ENCODE results near the gene FCRL4. TPM values are rescaled to one million over a fixed set of nuclear protein-coding genes. Genes with fewer than 3 reads are reported as not detected.

FCRL4 gene
- total RNA-seq: not detected

DNA sequence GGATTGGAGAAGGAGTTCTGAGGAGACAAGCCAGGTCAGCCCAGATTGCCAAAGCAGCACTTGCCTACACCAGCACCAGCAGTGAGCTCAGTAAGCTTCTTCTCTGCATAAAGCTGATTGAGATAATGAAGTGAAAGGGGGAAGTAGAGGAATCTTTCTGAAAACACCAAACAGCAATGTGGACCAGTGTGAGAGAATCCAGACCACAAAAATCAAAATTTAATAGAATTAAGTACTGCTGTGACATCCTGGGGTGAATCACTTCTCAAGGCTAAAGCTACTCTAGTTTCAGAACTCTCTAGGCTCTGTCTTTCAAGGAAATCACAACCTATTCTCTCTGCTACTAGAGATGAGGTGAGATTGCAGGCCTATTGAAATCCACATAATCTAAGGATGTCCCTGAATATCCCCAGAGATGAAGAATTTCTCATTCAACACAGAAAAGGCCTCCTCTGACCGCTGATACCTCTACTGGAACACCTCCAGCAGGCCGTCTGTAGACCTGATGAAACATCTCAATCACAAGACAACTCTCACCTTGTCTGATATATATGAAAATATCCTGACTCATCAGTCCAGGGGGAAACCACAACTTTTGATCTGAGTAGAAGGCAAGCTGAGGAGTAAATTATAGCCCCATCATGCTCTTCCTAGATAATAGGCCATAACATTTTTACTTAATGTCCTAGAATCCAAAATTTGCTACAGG, at the start of gene FCRL4:
FCRL4 (minus strand) TSS at position 127 of the 709 bp plus-strand sequence. CDS start 141 bp downstream, outside the sequence.
- TF ChIP-seq, protein P1, sequence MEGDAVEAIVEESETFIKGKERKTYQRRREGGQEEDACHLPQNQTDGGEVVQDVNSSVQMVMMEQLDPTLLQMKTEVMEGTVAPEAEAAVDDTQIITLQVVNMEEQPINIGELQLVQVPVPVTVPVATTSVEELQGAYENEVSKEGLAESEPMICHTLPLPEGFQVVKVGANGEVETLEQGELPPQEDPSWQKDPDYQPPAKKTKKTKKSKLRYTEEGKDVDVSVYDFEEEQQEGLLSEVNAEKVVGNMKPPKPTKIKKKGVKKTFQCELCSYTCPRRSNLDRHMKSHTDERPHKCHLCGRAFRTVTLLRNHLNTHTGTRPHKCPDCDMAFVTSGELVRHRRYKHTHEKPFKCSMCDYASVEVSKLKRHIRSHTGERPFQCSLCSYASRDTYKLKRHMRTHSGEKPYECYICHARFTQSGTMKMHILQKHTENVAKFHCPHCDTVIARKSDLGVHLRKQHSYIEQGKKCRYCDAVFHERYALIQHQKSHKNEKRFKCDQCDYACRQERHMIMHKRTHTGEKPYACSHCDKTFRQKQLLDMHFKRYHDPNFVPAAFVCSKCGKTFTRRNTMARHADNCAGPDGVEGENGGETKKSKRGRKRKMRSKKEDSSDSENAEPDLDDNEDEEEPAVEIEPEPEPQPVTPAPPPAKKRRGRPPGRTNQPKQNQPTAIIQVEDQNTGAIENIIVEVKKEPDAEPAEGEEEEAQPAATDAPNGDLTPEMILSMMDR (IDR thresholded peaks at IDR 0.05): no peak
- intact Hi-C loops (cut with micrococcal nuclease): no loop called here
- Mint-ChIP-seq H3K9me3 (no peaks in the 10 kb centered on the region), H3K27me3 (peaks cover 5% of the 10 kb centered on the region), H3K4me1 (ENCODE audit: low read depth) (peaks cover 9% of the 10 kb centered on the region), H3K36me3 (ENCODE audit: low read depth) (no peaks in the 10 kb centered on the region), H3K4me3 (no peak within 1 kb of the TSS), H3K27ac (no peak within 1 kb of the TSS)
- CTCF ChIA-PET: interaction anchor here (1.2 kb wide), 1 partner anchor 10 kb away, joined by 3 read pairs; no protein-coding TSS in a partner anchor
- peak; percentile 70 for ATAC-seq
- DNase-seq: peak; percentile 8
- POLR2A ChIA-PET: no interaction called here

DNA sequence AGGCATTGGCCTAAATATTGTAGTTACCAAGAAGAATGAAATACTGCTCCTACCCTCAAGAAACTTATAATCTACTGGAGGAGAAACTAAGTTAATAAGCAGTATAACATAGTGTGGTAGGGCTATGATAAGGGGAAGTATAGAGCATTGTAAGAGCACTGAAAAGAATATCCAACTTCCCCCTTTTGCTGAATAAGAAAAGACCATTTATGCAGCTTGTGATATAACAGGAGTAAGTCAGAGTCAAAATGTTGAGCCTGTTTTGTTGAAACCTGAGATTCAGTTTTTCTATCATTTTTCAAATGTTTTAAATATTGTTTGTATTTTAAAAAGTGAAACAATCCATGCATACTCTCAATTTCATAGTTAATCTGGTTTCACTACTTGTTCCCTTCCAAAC, 48.3 kb upstream of the FCRL4 start:
- CTCF ChIA-PET: no interaction called here
- no peak for ATAC-seq

DNA sequence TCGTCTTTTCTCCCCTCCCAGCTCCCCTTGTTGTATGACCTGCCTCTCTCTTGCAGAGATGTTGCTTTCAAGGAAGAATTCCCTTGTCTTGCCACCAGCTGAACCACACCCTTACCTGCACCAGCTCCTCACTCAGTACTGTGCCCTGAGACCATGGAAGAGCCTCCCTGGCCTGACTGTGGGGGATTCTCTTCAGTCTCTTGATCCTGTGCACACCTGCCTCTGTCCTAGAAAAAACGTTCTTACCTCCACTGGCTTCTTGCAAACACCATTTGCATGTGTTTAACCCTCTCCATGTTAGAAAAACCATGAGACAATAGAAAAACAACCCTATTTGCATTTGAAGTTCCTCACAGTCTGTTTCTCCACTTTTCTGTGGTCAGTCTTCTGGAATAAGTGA, 43.3 kb upstream of the FCRL4 start:
- Mint-ChIP-seq H3K9me3 (no peaks in the 10 kb centered on the region), H3K27me3 (peaks cover 2% of the 10 kb centered on the region), H3K4me1 (ENCODE audit: low read depth) (no peaks in the 10 kb centered on the region), H3K4me3 (no peak overlapping the region), H3K36me3 (ENCODE audit: low read depth) (no peaks in the 10 kb centered on the region), H3K27ac (no peak overlapping the region)
- no peak for ATAC-seq
- DNase-seq: no peak
- TF ChIP-seq, protein P1 (IDR thresholded peaks at IDR 0.05): no peak
- ChIA-PET POLR2A (no interaction called here), CTCF (no interaction called here)
- intact Hi-C loops (cut with micrococcal nuclease): no loop called here

More for the DNA sequence above, 48.3 kb upstream of the FCRL4 start:
- H3K36me3 Mint-ChIP-seq (ENCODE audit: low read depth): no peaks in the 10 kb centered on the region
- POLR2A ChIA-PET: no interaction called here
- TF ChIP-seq, protein P1 (IDR thresholded peaks at IDR 0.05): no peak
- no peaks in the 10 kb centered on the region for H3K9me3 Mint-ChIP-seq
- no peak for DNase-seq
- no peaks in the 10 kb centered on the region for H3K4me1 Mint-ChIP-seq (ENCODE audit: low read depth)
- H3K27me3 Mint-ChIP-seq: no peaks in the 10 kb centered on the region
- no peak overlapping the region for H3K27ac Mint-ChIP-seq
- no peak overlapping the region for H3K4me3 Mint-ChIP-seq
- intact Hi-C loops (cut with micrococcal nuclease): no loop called here

DNA sequence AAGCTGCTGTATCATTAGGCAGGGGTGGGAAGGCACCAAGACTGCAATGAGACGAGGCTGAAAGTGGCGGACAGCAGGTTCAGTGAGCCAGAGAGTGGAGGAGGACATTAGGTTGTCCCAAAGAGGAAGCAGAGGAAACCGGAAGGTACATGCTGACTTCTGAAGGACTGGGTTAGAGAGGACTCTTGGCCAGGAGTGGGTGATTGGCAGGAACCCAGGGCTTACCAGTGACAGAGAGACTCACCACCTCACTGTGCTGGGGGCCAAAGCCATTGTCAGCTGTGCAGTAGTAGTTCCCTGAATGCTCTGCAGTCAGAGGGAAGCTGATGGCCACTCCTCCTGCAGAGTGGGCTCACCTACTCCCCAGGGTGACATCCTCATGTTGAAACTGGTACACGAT, 41.9 kb upstream of the FCRL4 start:
- POLR2A ChIA-PET: no interaction called here

DNA sequence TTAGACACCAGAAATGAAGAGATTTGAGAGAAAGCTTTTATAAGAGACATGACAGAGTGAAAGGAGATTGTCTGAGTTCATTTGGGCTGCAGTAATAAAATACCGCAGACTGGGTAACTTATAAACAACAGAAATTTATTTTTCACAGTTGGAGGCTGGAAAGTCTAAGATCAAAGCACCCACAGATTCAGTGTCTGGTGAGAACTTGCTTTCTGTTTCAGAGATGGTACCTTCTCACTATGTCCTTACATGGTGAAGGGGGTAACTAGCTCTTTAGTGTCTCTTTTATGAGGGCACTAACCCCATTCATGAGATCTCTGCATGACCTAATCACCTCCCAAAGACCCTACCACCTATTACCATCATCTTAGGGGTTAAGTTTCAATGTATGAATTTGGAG, 30.9 kb upstream of the FCRL4 start:
- no peak overlapping the region for H3K27ac Mint-ChIP-seq
- DNase-seq: no peak
- no peak overlapping the region for H3K4me3 Mint-ChIP-seq
- no peaks in the 10 kb centered on the region for H3K9me3 Mint-ChIP-seq
- CTCF ChIA-PET: no interaction called here
- intact Hi-C loops (cut with micrococcal nuclease): no loop called here
- ATAC-seq: peak; percentile 42
- POLR2A ChIA-PET: no interaction called here
- TF ChIP-seq, protein P1 (IDR thresholded peaks at IDR 0.05): no peak
- H3K4me1 Mint-ChIP-seq (ENCODE audit: low read depth): peaks cover 7% of the 10 kb centered on the region
- peaks cover 5% of the 10 kb centered on the region for H3K27me3 Mint-ChIP-seq
- no peaks in the 10 kb centered on the region for H3K36me3 Mint-ChIP-seq (ENCODE audit: low read depth)

More for the DNA sequence above, 41.9 kb upstream of the FCRL4 start:
- Mint-ChIP-seq H3K4me1 (ENCODE audit: low read depth) (no peaks in the 10 kb centered on the region), H3K4me3 (no peak overlapping the region), H3K36me3 (ENCODE audit: low read depth) (no peaks in the 10 kb centered on the region), H3K27ac (no peak overlapping the region), H3K27me3 (peaks cover 2% of the 10 kb centered on the region), H3K9me3 (no peaks in the 10 kb centered on the region)
- intact Hi-C loops (cut with micrococcal nuclease): no loop called here
- TF ChIP-seq, protein P1 (IDR thresholded peaks at IDR 0.05): no peak
- ATAC-seq (no peak), DNase-seq (no peak)
- CTCF ChIA-PET: no interaction called here

All from activated CD8-positive, alpha-beta T cell treated with anti-CD3 and anti-CD28 coated beads for 36 hours (primary cell).